ENCODE measurements around the gene PLAAT5.

GRCh38 chr11:63510360-63511047, 19.5 kb upstream of the PLAAT5 start:
- TF ChIP-seq CTCF (IDR thresholded peaks at IDR 0.05; ENCODE audit: insufficient read depth, low read length), result no peak
- no peak for TF ChIP-seq GABPA (IDR thresholded peaks at IDR 0.05; ENCODE audit: low read depth)
- no peak for TF ChIP-seq SPI1 (IDR thresholded peaks at IDR 0.05; ENCODE audit: borderline replicate concordance, low read depth)
- TF ChIP-seq POLR2AphosphoS5 (IDR thresholded peaks at IDR 0.05; ENCODE audit: low read depth), result no peak
- TF ChIP-seq REST (IDR thresholded peaks at IDR 0.05; ENCODE audit: insufficient replicate concordance, low read depth), result no peak

Measured in HL-60 (cell line).